ENCODE measurements around the gene HIGD1A. TPM values are rescaled to one million over a fixed set of nuclear protein-coding genes. Genes with fewer than 3 reads are reported as not detected.

Gene HIGD1A
- total RNA-seq, 4 donors from 2014 or later: 171 to 217 (median 211) TPM

GRCh38 chr3:42805141-42805821 lies 991 bp upstream of the HIGD1A start:
- Histone ChIP-seq H3K27me3 (no peaks in the 10 kb centered on the region), H3K4me3 (replicated peaks in 1 of 3) (peak overlapping the region in 1 of 3 donors; percentile 77), H3K9me3 (no peaks in the 10 kb centered on the region), H3K4me1 (peaks cover 25 to 26% of the 10 kb centered on the region in 2 donors), H3K36me3 (no peaks in the 10 kb centered on the region), H3K27ac (peak overlapping the region in 2 of 3 donors; percentile 97 to 98)
- DNase-seq: no peak
- intact Hi-C loops (cut with DNase I): no loop called here
- TF ChIP-seq CTCF (IDR thresholded peaks at IDR 0.05) (no peak), POLR2A (IDR thresholded peaks at IDR 0.05) (no peak)
- WGBS, 2 donors: 46 to 63% methylated on average over 23 of the region's 23 CpGs

GRCh38 chr3:42804831-42805132 lies 492 bp upstream of the HIGD1A start:
- Histone ChIP-seq H3K36me3 (no peaks in the 10 kb centered on the region), H3K4me1 (peaks cover 26 to 31% of the 10 kb centered on the region in 2 donors), H3K9me3 (no peaks in the 10 kb centered on the region), H3K27ac (peak overlapping the region; percentile 96 to 98 (median 97)), H3K4me3 (replicated peaks in 1 of 3) (peak overlapping the region; percentile 27 to 77 (median 44)), H3K27me3 (no peaks in the 10 kb centered on the region)
- DNase-seq: no peak
- 0 to 1% methylated on average over 13 of the region's 13 CpGs for WGBS, 2 donors
- intact Hi-C loops (cut with DNase I): no loop called here
- TF ChIP-seq POLR2A (IDR thresholded peaks at IDR 0.05) (no peak), CTCF (IDR thresholded peaks at IDR 0.05) (no peak)

GRCh38 chr3:42803414-42804105 lies 730 bp downstream of the HIGD1A start:
- TF ChIP-seq CTCF (IDR thresholded peaks at IDR 0.05) (no peak), POLR2A (IDR thresholded peaks at IDR 0.05) (no peak)
- Histone ChIP-seq H3K27ac (peak overlapping the region; percentile 96 to 98 (median 97)), H3K27me3 (no peaks in the 10 kb centered on the region), H3K4me3 (replicated peaks in 1 of 3) (peak overlapping the region; percentile 27 to 97 (median 77)), H3K9me3 (no peaks in the 10 kb centered on the region), H3K4me1 (peaks cover 26 to 32% of the 10 kb centered on the region in 2 donors), H3K36me3 (no peaks in the 10 kb centered on the region)
- DNase-seq: peak; percentile 51 to 56
- 1% methylated on average over 33 of the region's 33 CpGs for WGBS, 2 donors
- intact Hi-C loops (cut with DNase I): no loop called here

GRCh38 chr3:42802876-42803413 lies 1.3 kb downstream of the HIGD1A start:
- no peaks in the 10 kb centered on the region for H3K27me3 ChIP-seq
- no peaks in the 10 kb centered on the region for H3K9me3 ChIP-seq
- H3K27ac ChIP-seq: peak overlapping the region; percentile 96 to 98 (median 97)
- TF ChIP-seq POLR2A (IDR thresholded peaks at IDR 0.05) (no peak), CTCF (IDR thresholded peaks at IDR 0.05) (no peak)
- intact Hi-C loops (cut with DNase I): no loop called here
- WGBS, 2 donors: 37 to 39% methylated on average over 11 of the region's 11 CpGs
- peak overlapping the region; percentile 27 to 97 (median 77) for H3K4me3 ChIP-seq (replicated peaks in 1 of 3)
- H3K36me3 ChIP-seq: no peaks in the 10 kb centered on the region
- H3K4me1 ChIP-seq: peaks cover 26 to 32% of the 10 kb centered on the region in 2 donors
- DNase-seq: no peak

- Histone ChIP-seq H3K4me3 (replicated peaks in 1 of 3) (no peak overlapping the region), H3K4me1 (peaks cover 26 to 32% of the 10 kb centered on the region in 2 donors), H3K27me3 (no peaks in the 10 kb centered on the region), H3K36me3 (no peaks in the 10 kb centered on the region), H3K9me3 (no peaks in the 10 kb centered on the region), H3K27ac (no peak overlapping the region)
- no peak for DNase-seq
- TF ChIP-seq POLR2A (IDR thresholded peaks at IDR 0.05): no peak
- intact Hi-C loops (cut with DNase I): no loop called here
- 93 to 94% methylated on average over 4 of the region's 4 CpGs for WGBS, 2 donors
These were observed 2.5 kb downstream of the HIGD1A start for GRCh38 chr3:42801784-42802183.

Measured in thyroid gland (tissue), 4 donors.